ENCODE data around the gene TAF8.

- TF ChIP-seq CTCF (IDR thresholded peaks at IDR 0.05): no peak
- no peak for TF ChIP-seq POLR2A (IDR thresholded peaks at IDR 0.05; ENCODE audit: low read depth)
- no peak for TF ChIP-seq POLR2AphosphoS5 (IDR thresholded peaks at IDR 0.05)
Measured at GRCh38 chr6:42104804-42105125, 54.4 kb downstream of the TAF8 start.

All from esophagus muscularis mucosa (tissue), 3 donors.